Astrocyte of the cerebellum (primary cell): ENCODE data around the gene GNA14.

Experiments
- DNase-seq: peaks from one replicate; pipeline ENCODE4 v3.0.0-alpha.2; 2011; ENCODE audit warnings: low read depth
- H3K4me3 ChIP-seq: 2 replicates; pipeline ENCODE4 v1.5.1; 2011; ENCODE audit warnings: mild to moderate bottlenecking, low read depth, low read length, moderate library complexity
- in situ Hi-C: cut with HindIII; loops from 2 replicates; pipeline ENCODE4 v1.10.0; 2017; ENCODE audit warnings: low sequenced_read_pairs
- TF ChIP-seq, protein P1 (sequence below): IDR thresholded peaks from 2 replicates; pipeline ENCODE4 v1.5.1; 2012; ENCODE audit warnings: low read length, low read depth, moderate library complexity, mild to moderate bottlenecking; ENCODE audit errors: missing control alignments

The GNA14 gene

DNA sequence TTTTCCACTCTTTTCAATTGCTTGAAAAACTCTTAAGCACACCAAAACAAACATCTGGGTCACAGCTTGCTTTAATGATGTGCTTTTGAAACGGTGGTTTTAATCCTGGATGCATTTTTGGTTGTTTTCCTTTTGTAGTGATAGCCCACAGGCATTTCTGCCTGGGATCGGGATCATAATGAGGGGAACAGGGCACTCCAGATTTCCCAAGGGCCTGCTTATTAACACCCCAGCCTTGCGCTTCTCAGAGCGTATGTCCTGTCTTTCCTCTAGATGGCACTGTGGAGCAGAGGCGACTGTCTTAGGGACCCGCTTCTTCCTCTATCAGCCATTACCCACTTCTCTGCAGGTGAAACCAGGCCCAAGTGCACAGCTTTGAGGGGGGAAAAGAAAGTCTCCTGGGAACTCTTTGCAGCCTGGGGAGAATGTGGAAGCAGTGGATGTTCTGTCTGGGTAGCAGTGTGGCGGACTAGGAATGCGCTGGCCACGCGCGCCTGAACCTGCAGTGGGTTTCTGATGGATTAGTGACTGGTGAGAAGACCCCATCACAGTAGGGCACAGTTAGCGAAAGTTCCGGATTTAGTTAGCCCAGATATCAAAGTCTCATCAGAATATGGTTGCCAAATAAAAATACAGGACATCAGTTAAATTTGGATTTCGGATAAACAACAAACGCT lies 190.1 kb downstream of the GNA14 start:
- TF ChIP-seq, protein P1, sequence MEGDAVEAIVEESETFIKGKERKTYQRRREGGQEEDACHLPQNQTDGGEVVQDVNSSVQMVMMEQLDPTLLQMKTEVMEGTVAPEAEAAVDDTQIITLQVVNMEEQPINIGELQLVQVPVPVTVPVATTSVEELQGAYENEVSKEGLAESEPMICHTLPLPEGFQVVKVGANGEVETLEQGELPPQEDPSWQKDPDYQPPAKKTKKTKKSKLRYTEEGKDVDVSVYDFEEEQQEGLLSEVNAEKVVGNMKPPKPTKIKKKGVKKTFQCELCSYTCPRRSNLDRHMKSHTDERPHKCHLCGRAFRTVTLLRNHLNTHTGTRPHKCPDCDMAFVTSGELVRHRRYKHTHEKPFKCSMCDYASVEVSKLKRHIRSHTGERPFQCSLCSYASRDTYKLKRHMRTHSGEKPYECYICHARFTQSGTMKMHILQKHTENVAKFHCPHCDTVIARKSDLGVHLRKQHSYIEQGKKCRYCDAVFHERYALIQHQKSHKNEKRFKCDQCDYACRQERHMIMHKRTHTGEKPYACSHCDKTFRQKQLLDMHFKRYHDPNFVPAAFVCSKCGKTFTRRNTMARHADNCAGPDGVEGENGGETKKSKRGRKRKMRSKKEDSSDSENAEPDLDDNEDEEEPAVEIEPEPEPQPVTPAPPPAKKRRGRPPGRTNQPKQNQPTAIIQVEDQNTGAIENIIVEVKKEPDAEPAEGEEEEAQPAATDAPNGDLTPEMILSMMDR, result peak; percentile 90
- H3K4me3 ChIP-seq, result no peak overlapping the region
- peak; percentile 89 for DNase-seq
- in situ Hi-C loops, result no loop called here

DNA sequence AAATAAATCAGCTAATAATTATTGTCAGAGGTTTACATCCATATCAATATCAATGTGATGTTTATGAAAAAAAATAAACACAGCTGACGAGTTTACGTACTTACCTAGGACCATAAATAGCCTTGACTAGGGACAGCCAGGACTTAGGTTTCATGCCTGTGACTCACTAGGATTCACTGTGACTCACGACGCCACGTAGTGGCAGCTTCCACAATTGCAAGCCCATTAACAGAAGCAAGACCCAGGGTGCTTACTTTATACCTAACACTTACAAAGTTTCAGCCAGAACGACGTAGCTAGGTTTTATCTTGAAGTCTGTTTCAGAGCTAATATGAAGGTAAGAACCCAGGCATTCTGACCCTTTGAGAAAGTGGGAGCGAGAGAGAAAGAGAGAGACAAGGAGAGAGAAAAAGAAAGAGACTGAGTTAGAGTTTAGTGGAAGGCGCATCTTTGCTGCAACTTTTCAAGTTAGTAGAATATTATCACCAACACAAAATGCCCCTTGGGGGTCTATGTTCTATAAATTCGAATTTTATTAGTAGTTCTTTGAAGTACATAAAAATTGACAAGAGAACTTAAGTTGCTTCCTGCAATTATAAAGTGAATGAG lies 191.2 kb downstream of the GNA14 start:
- DNase-seq, result peak; percentile 86
- no peak overlapping the region for H3K4me3 ChIP-seq
- TF ChIP-seq, protein P1, result peak; percentile 91
- in situ Hi-C loops, result no loop called here

DNA sequence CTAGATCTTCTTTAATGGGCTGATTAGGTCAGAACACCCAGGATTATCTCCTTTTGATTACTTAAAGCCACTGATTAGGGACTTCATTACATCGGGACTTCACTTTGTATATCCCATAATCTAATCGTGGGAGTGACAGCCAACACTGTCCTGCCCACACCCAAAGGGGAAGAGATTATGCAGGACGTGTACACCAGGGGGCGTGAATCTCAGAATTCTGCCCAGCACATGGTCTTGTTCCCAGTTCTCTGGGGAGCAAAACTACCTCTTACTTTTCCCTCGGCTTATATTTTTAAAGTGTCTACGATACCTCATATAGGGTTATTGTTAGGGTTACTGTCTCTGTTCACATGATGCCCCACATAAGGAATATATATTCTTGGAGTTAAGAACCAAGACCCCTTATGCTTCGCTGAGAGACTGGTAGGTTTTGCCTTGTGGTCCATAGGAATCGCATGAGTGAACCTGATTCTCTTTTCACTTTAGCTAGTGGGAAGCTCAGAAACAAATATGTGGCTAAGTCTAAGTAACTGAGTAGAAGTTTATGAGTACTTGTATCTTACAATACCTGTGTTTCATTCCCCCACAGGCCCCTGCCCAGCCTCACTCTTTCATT lies 192.7 kb downstream of the GNA14 start:
- no peak overlapping the region for H3K4me3 ChIP-seq
- TF ChIP-seq, protein P1, result peak; percentile 14
- no peak for DNase-seq
- in situ Hi-C loops, result no loop called here

DNA sequence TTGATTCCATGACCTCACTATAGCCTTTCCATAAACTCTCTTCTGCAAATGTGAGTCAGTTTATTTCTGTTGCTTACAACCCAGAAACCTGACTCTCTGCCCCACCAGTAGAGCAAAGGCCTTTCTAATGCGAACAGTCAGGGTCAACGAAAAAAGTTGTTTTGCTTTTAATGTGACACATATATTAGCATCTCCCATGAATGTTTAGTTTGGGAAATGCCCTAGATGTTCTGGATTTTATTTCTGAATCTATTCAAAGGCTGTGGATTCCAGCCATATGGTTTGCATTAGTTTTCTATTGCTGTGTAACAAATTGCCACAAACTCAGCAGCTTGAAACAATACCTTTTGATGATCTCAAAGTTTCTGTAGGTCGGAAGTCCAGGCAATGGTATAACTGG lies 193.5 kb downstream of the GNA14 start:
- in situ Hi-C loops, result no loop called here
- no peak overlapping the region for H3K4me3 ChIP-seq
- DNase-seq, result peak; percentile 76
- TF ChIP-seq, protein P1, result no peak

DNA sequence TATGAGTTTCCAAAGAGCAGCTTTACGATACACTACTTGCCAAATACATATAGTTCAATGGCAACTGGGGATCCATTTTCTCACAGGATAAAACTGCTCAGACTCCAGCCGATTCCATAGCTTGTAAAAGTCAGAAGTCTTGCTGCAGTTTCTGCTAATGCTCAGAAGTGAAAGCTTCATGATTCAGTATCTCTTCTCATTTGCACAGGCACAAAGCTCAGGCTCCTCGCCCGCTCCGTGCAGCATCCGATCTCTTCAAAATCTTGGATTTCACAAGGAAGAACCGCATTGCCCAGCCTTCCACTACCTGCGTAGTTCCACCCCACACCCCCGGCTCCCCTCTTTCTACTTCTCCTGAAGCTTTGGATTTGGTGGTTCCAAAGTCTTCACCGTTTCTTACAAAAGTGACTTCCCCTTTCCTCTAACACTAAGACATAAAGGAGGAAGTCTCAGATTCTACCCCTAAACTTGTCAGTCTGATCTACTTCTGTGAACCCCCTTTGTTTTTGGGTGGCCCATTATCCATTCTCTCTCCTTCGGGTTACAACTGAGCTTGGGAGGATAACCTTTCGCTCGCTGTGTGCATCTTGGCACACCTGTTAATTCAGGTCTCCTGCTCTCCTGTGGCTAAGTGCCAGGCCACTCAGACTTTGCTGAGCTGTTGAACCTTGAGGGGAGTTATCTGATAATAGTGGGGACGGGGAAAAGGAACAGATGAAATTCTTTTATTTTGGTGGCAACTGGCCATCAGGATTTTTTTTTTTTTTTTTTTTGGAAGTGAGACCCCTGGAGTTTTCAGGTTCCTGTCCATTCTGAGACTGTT lies 194.1 kb downstream of the GNA14 start:
- DNase-seq, result no peak
- H3K4me3 ChIP-seq, result no peak overlapping the region
- in situ Hi-C loops, result no loop called here

DNA sequence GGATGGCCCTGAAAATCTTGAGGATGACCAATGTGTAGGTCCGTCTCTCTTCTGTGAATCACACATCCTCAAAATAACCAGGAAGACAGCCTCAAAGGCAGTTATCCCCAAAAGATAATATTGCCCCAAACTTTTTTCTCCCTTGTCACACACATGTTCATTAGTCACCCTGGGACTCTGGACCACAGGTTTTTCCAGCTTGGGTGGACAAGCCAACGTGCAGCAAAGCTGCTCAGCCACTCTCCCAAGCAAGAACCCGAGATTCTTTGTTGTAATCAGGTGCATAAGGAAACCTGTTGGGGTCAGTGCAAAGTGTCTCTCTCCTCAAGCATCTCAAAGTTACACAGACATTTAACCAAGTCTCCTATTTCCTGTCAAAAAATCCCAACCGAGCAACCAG lies 196.6 kb downstream of the GNA14 start:
- H3K4me3 ChIP-seq, result no peak overlapping the region
- no peak for DNase-seq
- TF ChIP-seq, protein P1, result no peak
- in situ Hi-C loops, result no loop called here

More for the DNA sequence above, 194.1 kb downstream of the GNA14 start:
- TF ChIP-seq, protein P1, result no peak
